NCI-H82 treated with DMSO at 0.1 percent for 48 hours (cell line): ENCODE data around the gene DAGLA.

Experiments
- DNase-seq: peaks from one replicate; lab custom pipeline; 2025; ENCODE audit not compliant: unreplicated experiment; lab: John Stamatoyannopoulos, UW

DAGLA gene

GRCh38 chr11:61725781-61726231 is 45.6 kb downstream of the DAGLA start:
- DNase-seq, result no peak

- DNase-seq, result no peak
These were observed 46.6 kb downstream of the DAGLA start for GRCh38 chr11:61726775-61727174.

GRCh38 chr11:61727401-61727811 is 47.2 kb downstream of the DAGLA start:
- no peak for DNase-seq

DNA sequence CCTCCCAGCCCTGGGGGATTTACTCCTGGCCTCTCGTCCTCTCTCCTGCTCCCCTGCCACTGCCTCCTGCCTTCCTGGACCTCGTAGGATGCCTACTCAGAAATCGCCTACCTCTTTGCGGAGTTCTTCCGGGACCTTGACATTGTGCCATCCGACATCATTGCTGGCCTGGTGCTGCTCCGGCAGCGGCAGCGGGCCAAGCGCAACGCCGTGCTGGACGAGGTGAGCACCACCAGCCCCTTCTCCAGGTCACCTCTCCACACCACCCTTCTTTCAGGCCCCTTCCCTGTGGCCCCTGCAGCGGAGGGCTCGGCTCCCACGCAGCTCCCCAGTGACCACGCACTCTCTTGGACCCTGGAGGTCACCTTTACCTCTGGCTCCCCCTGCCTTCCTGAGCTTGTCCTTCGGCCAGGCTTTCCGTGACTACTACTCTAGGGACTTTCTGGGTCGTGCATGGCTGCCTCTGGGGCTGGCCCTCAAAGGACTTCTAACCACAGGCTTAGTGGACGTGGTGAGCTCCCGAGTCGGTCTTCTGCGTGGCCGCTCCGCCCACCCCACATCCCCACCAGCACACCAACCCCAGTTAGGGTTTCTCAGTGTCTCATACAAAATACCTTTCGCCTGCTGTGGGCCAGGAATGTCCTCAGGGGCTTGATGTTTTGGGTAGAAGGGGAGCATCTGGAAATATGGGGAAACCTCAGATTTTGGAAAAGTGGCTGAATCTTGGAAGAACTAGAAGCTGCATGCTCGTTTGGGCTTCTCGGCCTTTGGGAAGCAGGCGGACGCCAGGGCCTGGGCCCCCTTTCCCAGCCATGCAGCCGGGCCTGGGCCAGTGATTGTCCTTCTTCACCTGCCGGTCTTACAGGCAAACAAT is 48.1 kb downstream of the DAGLA start:
- no peak for DNase-seq

GRCh38 chr11:61728940-61729219 is 48.7 kb downstream of the DAGLA start:
- no peak for DNase-seq

GRCh38 chr11:61730240-61730994 is 50.2 kb downstream of the DAGLA start:
- no peak for DNase-seq

DNA sequence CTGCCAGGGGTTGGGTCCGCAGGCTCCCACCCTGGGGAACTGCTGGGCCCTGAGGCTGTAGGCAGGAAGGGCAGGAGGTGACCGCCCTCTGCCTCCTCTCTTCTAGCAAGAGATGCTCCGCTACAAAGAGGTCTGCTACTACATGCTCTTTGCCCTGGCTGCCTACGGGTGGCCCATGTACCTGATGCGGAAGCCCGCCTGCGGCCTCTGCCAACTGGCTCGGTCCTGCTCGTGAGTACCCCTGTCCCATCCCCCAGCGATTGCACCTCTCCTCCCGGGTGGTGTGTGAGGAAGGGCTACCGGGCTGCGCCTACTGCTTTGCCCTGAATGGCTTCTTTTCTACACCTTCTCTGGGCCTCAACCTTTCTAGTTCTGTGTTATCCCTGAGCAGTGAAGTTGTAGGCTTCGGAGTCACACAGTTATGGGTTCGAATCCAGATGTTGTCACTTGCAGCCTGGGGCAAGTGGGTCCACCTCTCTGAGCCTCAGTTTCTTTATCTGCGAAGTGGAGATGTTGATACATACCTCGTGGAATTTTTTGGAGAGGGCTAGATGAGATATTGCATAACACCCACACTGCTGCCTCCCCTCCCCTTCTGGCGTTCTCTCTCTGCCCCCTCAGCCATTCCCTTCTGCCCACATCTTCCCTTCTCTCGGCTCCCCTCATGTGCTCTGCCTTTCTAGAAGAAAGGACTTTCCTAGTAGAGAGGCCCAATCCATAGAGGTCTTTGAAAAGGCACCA is 51.2 kb downstream of the DAGLA start:
- DNase-seq, result no peak

DNA sequence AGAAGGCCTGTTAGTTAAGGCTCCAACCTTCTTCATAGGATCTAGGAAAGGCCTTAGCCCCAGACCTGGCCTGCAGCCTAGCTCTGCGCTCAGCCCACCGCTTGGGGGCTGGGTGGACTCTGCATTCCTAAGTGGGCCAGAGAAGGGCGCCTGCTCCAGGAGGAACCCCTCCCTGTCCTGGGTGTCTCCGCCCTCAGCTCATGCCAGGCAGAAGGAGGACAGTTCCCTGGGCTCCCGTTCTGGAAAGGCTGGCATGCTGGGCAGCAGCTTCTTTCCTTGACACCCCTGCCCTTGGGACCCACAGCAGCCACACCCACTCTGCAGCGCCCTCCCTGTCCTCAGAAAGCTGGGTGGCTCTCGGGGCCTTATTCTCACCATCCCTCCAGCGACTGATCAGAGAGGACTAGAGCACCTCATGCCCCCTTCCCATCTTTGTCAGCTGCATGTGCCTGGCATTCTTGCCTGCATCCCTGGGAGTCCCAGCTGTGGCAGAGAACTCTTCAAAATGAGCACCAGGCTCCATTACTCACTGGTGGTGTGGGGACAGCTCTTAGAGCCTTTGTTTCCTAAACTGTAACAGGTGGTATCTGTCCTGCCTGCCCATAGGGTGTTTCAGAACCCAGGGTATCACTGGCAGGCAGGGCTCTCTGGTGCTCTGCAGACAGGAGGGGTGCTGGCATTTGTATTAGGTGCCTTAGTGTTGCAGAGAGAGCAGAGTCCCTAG is 51.9 kb downstream of the DAGLA start:
- DNase-seq, result no peak

DNA sequence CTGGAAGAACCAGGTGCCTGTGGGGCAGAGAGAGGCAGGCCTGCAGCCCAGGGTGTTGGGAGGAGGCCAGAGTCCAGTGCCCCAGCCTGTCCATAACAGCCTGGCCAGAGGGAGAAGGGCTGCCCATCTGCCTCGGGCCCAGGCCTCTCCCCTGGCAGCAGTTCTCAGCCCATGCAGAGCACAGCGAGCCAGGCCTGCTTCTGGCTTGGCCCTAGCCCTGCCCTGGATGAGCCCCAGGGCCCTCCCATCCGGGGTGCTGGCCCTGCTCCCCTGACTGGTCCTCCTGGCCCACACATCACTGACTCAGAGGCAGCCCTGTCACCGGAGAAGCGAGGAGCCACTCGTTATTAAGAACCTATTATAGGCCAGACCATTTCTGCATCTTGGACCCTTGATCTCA is 52.5 kb downstream of the DAGLA start:
- no peak for DNase-seq

DNA sequence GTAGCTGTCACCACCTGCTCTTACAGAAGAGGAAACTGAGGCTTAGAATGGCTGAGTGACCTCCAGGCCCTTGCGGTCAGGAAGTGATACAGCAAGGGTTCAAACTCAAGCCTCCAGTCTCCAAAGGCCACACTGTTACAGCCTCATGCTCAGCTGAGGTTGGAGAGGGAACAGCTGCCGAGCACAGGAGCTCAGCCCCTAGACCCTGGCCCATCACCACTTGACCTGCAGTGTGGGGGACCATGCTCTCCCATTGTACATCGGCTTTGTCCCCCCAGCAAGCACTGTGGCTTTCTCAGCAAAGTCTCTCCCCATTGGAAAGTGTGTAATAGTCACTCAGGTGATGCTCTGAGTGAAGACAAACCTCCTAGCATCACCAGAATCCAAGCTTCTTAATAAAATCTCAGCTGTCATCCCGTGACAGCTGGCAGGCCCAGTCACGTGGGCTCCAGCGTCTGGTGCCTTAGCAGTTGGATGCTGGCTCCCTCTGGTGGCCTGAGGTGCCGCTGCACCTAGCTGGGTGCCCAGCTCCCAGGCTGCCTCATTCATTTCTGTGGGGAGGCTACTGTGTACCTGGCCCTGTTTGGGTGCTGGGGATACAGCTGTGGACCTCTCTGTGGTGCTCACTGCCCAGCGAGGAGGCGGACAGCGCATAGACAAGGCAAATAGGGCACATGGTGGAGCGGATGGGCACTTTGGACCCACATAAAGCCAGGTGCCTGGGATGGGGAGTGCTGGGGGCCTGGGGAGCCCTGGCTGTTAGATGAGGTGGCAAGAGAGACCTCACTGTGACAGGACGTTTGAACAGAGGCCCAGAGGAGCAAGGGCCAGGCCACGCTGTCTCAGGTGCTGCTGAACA is 53.2 kb downstream of the DAGLA start:
- peak; percentile 51 for DNase-seq

GRCh38 chr11:61734767-61735166 is 54.6 kb downstream of the DAGLA start:
- no peak for DNase-seq

- no peak for DNase-seq
These were observed 55.2 kb downstream of the DAGLA start for GRCh38 chr11:61735391-61735790.

DNA sequence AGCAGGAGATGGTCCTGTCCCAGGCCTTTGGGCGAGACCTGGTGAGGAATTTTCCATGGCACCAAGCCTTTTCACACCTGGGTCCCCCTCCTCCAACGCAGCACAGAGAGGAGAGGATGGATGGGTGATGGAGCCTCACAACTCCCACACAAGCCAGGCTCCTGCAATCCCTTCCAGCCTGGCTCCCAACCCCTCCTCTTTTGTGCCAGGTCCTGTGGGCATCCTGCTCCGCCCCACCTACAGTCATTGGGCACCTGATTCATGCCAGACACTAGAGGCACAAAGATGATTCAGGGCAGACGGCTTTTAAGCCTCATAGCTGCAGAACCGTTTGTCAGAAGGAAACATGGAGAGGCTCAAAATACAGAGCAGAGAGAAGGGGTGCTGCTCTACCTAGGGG is 56.1 kb downstream of the DAGLA start:
- no peak for DNase-seq

DNA sequence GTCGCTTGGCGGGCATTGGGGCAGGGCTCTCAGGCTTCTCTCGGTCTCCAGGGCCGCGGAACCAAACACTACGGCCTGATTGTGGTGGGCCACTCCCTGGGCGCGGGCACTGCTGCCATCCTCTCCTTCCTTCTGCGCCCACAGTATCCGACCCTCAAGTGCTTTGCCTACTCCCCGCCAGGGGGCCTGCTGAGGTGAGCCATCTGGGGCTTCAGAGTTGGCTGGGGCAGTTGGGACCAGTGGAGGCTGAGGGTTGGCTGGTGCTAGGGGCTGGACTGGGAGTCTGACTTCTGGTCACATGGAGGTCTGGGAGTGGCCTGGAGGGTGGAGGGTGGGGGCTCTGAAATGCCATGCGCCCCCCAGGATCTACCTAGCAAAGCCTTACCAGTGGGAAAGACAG is 56.9 kb downstream of the DAGLA start:
- DNase-seq, result no peak

DNA sequence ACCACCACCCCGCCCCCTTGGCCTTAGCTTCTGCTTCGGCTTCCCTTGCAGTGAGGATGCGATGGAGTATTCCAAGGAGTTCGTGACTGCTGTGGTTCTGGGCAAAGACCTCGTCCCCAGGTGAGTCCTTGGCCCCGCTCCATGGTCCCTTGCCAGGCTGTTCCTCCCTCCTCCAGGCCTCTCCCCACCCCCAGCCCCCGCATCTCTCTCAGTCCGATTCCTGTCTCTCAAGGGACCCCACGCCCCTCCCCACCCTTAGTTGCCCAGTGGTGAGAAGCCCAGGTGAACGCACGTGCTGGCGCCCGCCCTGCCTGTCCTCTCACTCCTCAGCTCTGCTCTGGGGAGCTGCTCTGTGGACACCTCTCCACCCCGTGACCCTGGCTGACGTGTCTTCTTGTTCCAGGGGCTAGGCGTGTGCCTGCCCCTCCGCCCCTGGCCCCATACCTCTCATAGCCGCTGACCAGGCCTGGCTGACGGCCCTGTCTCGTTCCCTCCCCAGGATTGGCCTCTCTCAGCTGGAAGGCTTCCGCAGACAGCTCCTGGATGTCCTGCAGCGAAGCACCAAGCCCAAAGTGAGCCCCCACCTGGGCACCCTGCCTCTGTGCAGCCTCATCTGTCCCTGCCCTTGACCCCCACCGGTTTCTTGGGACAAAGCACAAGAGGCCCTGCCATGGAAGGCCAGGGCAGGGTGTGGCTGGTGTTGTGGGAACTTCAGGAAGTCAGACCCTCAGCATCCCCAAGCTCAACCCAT is 57.6 kb downstream of the DAGLA start:
- no peak for DNase-seq

- no peak for DNase-seq
These were observed 58.6 kb downstream of the DAGLA start for GRCh38 chr11:61738776-61739175.

DNA sequence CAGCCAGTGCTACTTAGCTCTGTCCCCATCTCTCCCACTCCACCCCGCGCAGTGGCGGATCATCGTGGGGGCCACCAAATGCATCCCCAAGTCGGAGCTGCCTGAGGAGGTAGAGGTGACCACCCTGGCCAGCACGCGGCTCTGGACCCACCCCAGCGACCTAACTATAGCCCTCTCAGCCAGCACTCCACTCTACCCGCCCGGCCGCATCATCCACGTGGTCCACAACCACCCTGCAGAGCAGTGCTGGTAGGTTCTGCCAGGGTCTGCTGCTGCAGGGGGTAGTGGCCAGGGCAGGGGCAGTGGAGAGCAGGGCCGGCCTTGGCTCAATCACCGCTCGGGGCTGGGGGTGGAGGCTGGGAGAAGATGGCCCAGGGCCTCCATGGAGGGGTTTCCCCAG is 59.2 kb downstream of the DAGLA start:
- no peak for DNase-seq

GRCh38 chr11:61739966-61740365 is 59.8 kb downstream of the DAGLA start:
- no peak for DNase-seq

- no peak for DNase-seq
These were observed 62.2 kb downstream of the DAGLA start for GRCh38 chr11:61742391-61742790.
